Measurements from ENCODE around the gene ZNF101.
A peak's percentile ranks its signal among the peaks of the same experiment; 100 is the strongest.

Gene ZNF101

DNA sequence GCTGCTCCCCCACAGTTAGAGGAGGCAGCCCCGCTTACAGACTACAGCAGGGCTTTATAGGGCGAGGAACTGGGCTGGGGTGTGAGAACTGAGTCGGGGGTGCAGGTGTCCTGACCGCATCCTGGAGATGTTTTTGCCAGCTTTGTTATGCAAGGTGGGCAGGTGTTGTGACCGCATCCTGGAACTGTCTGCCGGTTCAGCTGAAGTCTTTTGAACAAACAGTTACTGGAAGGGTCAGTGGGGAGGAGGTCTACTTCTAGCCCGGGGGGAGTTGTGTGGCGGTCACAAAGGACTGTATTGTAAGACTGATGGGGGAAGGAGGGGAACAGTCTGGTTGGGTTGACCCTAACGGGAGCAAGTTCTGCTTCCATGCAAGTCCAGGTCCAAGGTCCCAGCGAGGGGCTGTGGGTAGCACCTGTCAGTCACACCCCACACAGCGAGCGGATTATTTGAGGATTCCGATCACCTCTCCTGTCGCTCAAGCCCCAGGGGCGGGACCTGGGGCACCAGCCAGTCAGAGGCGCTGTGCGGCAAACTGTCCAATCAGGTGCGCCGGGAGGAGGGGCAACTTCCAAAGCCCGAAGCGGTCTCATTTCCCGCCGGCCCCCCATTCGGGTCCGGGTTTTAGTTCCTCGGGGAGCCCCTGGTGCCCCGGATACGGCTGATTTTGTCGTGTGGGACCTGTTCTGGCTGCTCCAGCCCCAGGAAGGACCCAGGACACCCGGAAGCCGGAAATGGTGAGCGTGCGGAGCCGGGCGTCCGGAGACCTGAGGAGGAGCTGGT is at the start of gene ZNF101:
Gene ZNF101 (plus strand): TSS at position 610 of the 783 bp plus-strand sequence. CDS start 125 bp downstream, at position 735.
- DNase-seq, result peak; percentile 96
- in situ Hi-C loops (cut with MboI; ENCODE audit: low pct_unique_long_range_greater_than_20kb, low sequenced_read_pairs), result no loop called here

DNA sequence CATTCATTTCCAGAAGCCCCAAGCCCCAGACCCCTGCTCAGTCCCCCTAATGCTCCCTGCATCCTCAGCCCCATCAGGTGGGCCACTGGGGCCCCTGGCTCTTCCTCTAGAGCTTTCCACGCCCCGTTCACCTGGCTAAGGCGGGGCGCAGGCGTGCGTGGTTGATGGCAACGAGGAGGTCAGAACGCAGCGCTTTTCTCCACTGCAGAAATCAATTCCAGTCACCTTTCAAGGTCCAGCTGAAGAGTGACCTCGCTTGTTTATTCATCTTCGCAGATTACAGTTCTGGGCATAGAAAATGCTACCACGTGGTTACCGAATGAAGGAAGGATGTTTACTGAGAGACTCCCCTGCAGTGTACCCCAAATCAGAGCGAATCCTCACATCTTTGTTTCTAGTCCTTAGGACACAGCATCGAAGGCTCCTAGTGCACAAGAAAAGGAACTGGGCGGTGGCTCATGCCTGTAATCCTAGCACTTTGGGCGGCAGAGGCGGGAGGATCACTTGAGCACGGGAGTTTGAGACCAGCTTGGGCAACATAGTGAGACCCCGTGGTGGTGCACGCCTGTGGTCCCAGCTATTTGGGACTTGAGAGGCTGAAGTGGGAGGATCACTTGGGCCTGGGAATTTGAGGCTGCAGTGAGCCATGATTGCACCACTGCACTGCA is 49.3 kb upstream of the ZNF101 start:
- in situ Hi-C loops (cut with MboI; ENCODE audit: low pct_unique_long_range_greater_than_20kb, low sequenced_read_pairs), result no loop called here
- no peak for DNase-seq

DNA sequence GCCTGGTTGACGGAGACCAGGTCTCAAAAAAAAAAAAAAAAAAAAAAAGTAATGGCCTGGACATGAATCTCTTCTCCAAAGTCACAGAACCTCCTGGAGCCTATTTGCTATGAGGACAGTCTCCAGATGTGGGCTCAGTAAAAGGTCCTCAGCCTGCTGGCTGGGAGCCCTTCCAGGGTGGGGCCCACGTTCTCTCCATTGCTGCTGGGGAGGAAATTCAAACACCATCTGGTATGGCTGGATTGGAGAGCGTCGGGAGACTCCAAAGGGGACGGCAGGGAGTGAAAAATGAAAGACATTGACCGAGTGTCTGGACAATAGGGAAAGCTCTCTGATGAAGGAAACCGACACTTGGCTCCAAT is 48.8 kb upstream of the ZNF101 start:
- in situ Hi-C loops (cut with MboI; ENCODE audit: low pct_unique_long_range_greater_than_20kb, low sequenced_read_pairs), result no loop called here
- DNase-seq, result no peak

DNA sequence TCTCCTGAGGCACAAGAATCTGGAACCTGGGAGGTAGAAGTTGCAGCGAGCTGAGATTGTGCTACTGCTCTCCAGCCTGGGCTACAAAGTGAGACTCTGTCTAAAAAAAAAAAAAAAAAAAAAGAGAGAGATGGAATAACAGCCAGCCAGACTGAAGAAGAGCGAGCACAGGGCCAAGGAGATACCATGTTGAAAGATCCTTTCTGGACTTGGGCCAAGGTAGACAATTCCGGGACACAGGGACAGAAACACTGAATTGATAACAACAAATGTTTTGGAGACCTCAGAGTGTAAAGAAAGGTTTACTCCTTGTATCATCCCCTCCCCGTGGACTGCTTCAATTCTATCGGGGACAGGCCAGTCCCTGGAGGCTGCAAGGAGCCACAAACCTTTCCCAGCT is 45.3 kb upstream of the ZNF101 start:
- DNase-seq, result no peak
- in situ Hi-C loops (cut with MboI; ENCODE audit: low pct_unique_long_range_greater_than_20kb, low sequenced_read_pairs), result no loop called here

DNA sequence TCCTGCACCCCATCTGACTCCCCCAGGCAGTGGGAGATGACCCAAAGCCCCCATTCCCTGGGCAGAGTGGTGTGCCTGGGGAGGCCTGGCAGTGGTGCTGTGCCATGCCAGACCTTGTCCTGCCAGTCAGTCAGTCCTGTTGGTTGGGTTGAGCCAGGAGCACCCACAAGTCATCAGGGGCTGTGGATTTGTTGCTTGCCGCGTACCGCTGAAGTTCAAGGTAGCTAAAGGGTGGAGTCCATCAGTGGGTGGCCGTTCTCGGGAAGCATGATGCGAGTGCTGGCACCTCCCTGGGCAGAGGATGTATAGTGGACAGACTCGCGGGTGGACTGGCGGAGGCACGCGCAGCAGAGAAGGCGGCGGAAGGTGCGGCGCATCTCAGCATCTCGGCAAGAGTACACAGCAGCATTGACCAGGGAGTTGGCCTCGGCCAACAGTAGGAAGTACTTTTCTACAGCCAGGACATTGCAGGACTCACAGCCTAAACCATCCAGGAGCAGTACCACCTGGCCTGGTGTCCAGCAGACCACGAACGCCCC is 44.5 kb upstream of the ZNF101 start:
- DNase-seq, result no peak
- in situ Hi-C loops (cut with MboI; ENCODE audit: low pct_unique_long_range_greater_than_20kb, low sequenced_read_pairs), result no loop called here

DNA sequence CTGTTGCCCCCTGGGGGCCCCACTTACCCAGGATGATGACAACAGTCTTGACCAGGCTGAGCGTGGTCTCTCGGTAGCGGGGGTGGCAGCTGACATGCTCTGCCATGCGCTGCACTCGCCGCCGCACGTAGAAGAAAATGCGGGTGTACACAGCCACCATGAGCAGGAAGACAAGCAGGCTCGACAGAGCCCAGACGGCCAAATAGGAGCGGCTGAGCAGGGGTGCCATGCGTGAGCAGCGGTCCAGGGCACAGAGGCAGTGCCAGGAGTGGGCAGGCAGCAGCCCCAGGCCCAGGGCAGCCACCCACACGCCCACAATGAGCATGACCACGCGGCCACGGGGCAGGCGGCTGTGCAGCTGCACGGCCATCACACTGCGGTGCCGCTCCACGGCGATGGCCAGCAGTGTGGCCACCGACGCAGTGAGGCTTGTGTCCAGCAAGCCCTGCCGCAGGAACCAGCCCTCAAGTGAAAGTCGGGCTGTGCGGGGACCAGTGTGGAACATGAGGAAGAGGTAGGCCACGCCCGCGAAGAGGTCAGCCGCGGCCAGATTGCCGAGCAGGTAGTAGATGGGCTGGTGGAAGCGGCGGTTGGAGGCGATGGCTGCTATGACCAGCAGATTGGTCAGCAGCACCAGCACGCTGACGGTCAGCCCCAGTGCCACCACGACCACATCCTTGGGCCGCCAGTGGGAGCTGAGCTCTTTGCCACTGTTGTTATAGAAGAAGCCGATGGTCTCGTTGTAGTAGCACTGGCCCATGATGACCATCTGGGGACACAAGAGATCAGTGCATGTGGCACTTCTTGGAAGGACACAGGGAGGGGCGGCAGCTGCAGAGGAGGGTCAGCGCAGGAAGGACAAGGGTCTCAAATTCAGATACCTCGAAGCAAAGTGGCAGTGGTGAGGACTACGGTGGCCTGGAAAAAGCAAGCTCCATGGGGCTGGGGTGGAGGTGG is 41.8 kb upstream of the ZNF101 start:
- DNase-seq, result no peak

DNA sequence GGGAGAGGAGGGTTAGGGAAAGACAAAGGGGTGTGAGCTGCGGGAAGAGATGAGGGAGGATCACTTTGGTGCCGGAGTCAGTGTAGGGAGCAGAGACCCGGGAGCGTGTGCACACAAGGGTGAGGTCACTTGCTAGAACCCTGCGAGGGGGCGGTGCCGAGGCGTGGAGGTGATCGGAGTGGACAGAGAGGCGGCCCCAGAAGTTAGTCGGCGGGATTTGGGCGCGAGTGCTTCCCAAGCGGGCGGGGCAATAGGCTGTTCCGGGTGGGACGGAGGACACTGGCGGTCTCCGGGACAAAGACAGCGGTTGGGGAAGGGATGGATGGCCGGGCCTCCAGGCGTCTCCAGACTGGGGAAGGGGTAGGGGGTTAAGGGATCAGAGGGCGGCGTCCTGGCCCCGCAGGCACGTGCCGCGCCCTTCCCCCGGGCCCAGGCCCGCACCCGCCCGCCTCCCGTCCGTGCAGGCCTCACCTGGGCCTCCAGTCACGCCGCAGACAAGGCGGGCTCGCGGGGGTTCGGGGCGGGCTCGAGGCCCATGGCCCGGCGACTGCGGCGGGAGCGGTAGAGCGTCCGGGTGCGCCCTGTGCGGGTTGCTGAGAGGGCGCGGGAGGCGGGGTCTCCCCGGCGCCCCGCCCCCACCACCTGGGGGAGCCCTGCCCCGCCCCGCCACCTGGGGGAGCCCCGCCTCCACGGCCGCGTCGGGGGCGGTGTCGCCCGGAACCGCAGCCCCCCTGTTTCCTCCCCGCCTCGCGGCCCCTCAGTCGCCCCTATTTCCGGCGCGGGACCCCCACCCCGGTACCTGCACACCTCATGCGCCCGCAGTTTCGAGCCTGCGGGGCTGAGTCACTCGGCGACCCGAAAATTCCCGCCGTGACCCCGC is 40.8 kb upstream of the ZNF101 start, which contains the start of gene LPAR2:
Gene LPAR2 (minus strand): TSS at position 600 of the 880 bp plus-strand sequence. CDS start 945 bp downstream, outside the sequence.
- in situ Hi-C loops (cut with MboI; ENCODE audit: low pct_unique_long_range_greater_than_20kb, low sequenced_read_pairs), result no loop called here
- no peak for DNase-seq

More for the DNA sequence above, 41.8 kb upstream of the ZNF101 start:
- in situ Hi-C loops (cut with MboI; ENCODE audit: low pct_unique_long_range_greater_than_20kb, low sequenced_read_pairs), result no loop called here

DNA sequence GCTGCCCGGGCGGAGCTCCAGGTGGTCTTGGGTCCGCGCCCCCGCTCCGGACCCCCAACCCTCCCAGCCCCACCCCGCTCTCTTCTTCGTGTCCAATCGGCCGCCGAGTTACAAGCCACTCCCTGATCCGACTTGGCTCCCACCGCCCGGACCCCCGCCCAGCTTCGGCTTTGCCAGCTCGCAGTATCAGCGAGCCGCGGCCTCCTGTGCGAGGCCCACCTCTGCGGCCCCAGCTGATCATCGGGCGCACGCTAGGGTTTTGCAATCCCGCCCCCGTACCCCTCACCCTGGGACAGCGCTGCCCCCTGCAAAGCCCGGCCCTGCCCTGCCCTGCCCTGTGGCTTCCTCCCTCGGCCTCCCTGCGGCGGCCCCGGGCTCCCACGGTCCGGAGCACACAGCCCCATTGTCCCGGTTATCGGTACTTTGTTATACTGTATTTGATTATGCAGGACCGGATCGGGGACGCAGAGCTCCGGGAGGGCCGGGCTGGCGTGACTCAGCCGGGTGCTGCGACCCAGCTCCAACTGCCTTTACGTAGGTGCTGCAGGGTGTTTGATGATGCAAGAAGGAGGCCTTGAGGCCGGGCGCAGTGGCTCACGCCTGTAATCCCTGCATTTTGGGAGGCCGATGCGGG is 40.0 kb upstream of the ZNF101 start:
- DNase-seq, result no peak
- in situ Hi-C loops (cut with MboI; ENCODE audit: low pct_unique_long_range_greater_than_20kb, low sequenced_read_pairs), result no loop called here

DNA sequence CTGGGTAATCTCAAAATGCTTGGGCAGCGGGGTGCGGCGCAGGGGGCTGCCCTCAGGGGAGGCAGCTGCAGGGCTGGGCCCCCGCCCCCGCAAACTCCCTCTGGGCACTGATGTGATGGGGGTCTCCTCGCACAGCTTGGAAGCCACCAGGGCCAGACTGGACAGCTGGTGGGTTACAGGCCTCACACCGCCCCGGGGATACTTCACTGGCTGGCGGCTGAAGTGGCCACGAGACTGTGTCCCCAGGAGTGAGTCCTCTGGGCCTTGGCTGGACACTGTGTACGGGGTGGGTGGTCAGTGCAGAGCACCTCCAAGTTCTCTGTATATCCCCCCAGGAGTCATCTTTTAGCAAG is 38.6 kb upstream of the ZNF101 start:
- in situ Hi-C loops (cut with MboI; ENCODE audit: low pct_unique_long_range_greater_than_20kb, low sequenced_read_pairs), result no loop called here
- DNase-seq, result no peak

DNA sequence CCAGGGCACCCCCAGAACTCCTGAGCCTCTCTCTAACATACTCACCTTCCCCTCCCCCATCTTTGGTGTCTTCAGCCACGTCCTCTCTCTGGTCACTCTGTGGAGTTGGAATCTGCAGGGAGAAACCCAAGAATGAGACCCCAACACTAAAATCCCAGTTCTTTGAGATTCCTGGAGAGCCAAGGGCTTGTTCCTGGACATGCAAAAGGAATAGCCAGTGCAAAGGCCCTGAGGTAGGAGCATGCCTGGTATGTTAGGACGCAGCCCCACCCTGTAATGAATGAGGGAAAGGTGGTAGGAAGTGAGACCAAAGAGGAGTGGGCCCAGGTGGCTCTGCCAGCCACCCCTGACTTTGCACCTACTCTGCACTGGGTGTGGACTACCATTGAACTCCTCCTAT is 38.2 kb upstream of the ZNF101 start:
- in situ Hi-C loops (cut with MboI; ENCODE audit: low pct_unique_long_range_greater_than_20kb, low sequenced_read_pairs), result no loop called here

DNA sequence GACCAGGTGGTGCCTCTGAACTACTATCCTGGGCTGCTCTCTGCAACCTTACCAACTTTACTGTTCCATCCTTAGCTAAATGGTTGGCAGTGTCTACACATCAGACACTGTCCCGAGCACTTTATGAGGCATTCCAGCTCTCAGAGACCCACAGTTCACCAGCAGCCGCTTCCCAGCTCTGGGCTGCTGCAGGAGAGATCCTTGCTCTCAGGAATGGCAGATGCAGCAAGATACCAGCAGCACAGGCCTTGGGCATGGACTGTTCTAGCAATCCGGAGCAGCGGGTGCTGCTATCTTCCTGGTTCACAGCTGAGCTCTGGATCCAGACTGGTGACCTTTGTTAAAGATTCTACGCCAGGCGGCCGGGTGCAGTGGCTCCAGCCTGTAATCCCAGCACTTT is 37.3 kb upstream of the ZNF101 start:
- in situ Hi-C loops (cut with MboI; ENCODE audit: low pct_unique_long_range_greater_than_20kb, low sequenced_read_pairs), result no loop called here
- no peak for DNase-seq

More for the DNA sequence above, 38.2 kb upstream of the ZNF101 start:
- DNase-seq, result no peak

DNA sequence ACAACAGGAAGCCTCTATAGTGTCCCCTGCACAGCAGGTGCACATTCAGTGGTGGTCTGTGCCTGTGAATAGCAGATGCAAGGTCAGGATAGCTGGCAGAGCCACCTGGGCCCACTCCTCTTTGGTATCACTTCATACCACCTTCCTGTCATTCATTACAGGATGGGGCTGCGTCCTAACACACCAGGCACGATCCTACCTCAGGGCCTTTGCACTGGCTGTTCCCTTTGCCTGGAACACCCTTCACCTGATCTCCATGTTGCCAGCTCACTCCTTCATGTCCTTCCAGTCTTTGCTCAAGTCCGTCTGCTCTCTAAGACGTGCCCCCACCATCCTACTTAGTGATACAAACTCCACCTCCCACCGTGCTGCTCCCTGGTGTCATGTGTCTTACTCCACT is 36.0 kb upstream of the ZNF101 start:
- DNase-seq, result no peak
- in situ Hi-C loops (cut with MboI; ENCODE audit: low pct_unique_long_range_greater_than_20kb, low sequenced_read_pairs), result no loop called here

DNA sequence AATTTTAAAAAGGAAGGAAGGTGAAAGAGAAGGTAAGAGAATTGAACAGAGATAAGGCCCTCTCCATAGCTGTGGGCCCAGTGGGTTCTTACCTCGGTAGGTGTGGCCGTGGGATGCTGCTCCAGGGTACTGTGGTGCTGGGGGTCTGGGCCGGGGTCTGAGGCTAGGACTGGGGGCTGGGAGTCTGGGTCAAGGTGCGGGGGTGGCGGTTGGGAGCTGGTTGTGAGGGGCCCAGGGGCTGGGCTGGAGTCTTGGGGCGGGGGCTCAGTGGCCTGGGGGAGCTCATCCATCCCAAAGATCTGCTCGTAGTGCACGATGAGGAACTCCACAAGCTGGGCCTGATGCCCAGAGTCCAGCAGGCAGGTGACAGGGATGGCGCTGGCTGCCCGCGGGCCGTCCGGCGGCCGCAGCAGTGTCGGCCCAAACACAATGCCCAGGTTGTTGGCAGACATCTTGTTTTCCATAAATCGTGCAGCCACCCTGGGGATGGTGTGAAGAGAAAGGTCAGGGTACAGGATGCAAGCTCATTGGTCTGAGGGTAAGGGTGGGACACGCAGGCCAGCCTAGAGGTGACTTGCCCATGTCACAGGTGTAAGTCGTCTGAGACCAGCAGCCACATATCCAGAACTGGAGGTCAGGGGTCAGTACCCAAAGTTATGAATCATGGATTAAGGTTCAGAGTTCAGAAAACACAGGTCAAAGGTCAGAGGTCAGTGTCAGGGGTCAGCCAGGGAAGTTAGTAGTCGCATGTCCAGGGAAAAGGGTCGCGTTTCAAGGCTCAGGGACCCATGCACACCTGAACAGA is 34.7 kb upstream of the ZNF101 start:
- in situ Hi-C loops (cut with MboI; ENCODE audit: low pct_unique_long_range_greater_than_20kb, low sequenced_read_pairs), result no loop called here
- DNase-seq, result no peak

DNA sequence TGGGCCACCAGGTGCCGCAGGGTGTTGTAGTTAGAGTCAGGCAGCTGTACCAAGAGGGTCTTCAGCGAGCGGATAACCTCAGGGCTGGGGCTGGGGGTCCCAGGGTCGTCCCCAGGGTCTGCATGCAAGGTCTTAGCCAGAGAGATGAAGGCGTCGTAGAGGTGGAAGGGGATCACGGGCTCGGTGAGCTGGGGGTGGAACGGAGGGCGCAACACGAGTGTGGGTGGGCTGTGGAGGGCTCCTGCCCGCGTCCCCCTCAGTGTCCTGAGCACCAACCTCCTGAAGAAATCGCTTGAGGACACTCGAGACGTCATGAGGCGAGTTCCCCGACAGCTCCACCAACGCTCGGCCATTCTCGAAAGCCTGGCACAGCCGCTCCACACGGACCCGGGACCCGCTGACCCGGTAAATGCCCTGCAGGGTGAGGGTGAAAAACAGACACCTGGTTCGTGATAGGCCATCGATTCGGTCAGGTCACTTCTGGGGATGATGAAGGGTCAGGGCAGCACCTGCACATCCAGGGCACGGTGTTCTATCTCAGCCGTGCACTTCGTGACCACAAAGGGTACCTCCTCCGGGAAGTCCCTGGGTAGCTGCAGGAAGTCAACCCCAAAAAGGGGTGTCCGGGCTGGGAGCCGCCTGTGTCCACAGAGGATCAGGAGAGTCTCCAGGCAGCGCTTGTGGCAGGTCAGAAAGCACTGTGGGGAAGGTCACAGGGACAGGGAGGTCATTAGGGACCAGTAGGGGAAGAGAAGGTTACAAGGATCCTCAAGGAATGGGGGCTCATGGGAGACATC is 33.9 kb upstream of the ZNF101 start:
- in situ Hi-C loops (cut with MboI; ENCODE audit: low pct_unique_long_range_greater_than_20kb, low sequenced_read_pairs), result no loop called here
- no peak for DNase-seq

DNA sequence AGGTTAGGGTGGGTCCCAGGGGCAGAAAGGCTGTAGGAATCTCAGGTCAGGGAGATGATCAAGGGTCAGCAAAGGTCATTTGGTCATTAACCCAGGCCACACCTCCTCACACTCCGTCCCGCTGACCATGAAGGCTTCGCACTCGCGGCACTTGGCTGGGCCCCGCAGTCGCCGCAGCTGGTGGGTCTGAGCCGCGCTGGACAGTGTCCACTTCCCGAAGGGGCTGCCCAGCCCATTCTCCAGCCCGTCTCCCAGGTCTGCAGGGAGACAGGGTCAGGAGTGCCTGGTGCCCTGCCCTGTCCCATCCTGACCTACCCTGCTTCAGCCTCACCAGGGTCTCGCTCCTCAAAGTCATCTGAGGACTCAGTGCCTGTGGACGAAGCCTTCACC is 33.3 kb upstream of the ZNF101 start:
- in situ Hi-C loops (cut with MboI; ENCODE audit: low pct_unique_long_range_greater_than_20kb, low sequenced_read_pairs), result no loop called here
- DNase-seq, result no peak

DNA sequence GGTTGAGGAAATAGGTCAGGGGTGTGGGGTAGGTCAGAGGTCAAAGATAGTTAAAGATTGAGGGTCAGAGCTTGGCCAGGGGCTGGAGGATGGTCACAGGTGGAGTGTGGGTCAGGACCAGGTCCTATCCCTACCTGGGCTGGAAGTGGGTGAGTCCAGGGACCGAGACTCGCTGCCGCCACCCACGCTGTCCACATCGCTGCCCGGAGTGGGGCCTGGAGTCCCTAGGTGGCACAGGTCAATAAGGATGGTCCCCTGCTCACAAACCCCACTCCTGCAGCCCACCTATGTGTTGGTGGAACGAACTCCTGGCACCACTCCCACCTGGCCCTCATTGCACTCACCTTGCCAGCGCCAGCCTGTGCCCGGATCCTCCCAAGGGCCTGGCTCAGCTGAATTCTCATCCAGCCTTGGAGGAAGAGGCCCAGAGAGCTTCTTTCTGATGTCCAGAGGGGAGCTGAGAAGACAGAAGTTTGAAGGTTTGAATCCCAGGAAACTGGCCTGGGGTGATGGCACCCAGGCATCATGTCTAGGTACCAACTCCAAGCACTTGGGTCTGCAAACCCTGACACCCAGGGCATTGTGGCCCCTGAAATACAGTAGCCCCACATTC is 32.0 kb upstream of the ZNF101 start:
- in situ Hi-C loops (cut with MboI; ENCODE audit: low pct_unique_long_range_greater_than_20kb, low sequenced_read_pairs), result no loop called here
- DNase-seq, result no peak

Measured in KBM-7 (cell line).